GM12878 (cell line): ENCODE measurements around the gene CDCA7. TPM values are rescaled to one million over a fixed set of nuclear protein-coding genes. Genes with fewer than 3 reads are reported as not detected.

Experiments used
- ATAC-seq: fragments of 200-7000 bp; cut with Tn5 transposase; 3 replicates; pipeline ENCODE4 v1.9.1; 2020; ENCODE audit warnings: mild to moderate bottlenecking, moderate library complexity
- BruUV-seq: library from RNA; stranded (reverse); fragments of 400-500 nt; replicated peaks from 2 replicates; lab custom pipeline; 2021; lab: Mats Ljungman, UMichigan
- CTCF ChIA-PET: fragments of 300-600 bp; sonication (Branson Sonifier 250); formaldehyde crosslinking; extraction: SDS; loops from one replicate; lab custom pipeline; 2021; ENCODE audit warnings: inconsistent platforms; lab: Yijun Ruan, JAX
- POLR2A ChIA-PET: fragments of 350-600 bp; formaldehyde crosslinking; extraction: SDS; loops from one replicate; lab custom pipeline; 2021; ENCODE audit warnings: inconsistent platforms; lab: Charles Lee
- RAD21 ChIA-PET: fragments of 300-600 bp; sonication (Branson Sonifier 250); formaldehyde crosslinking; loops from one replicate; lab custom pipeline; 2023; ENCODE audit warnings: antibody characterized with exemption; ENCODE audit not compliant: unreplicated experiment; lab: Charles Lee
- SMC1A ChIA-PET: fragments of 300-600 bp; sonication (Branson Sonifier 250); formaldehyde crosslinking; loops from one replicate; lab custom pipeline; 2023; ENCODE audit not compliant: unreplicated experiment, uncharacterized antibody; lab: Charles Lee
- DNase-seq: peaks from one replicate; pipeline ENCODE4 v3.0.0-alpha.2; 2011; ENCODE audit warnings: low read depth, low spot score
- FAIRE-seq: peaks from 3 replicates; lab custom pipeline; 2011; peaks lifted over from hg19 to GRCh38; lab: Jason Lieb, UNC
- H2AFZ ChIP-seq: 2 replicates; pipeline ENCODE4 v1.6.0; 2011; ENCODE audit warnings: low read depth, low read length, control low read depth; ENCODE audit not compliant: control insufficient read depth
- H3K27ac ChIP-seq: 2 replicates; pipeline ENCODE4 v1.5.1; 2011; ENCODE audit warnings: control low read depth; ENCODE audit not compliant: control insufficient read depth, insufficient read depth
- H3K27me3 ChIP-seq, 2 experiments: replicated peaks in 1 of 2; 2 replicates each; pipeline versions ENCODE4 v1.6.0 to v1.6.1; 2011; ENCODE audit warnings: low read length in 1 of 2; ENCODE audit not compliant: control insufficient read depth in 2 of 2, insufficient read depth in 2 of 2
- H3K36me3 ChIP-seq, 2 experiments: 2 replicates each; pipeline ENCODE4 v1.5.1; 2011; ENCODE audit warnings: low read length in 1 of 2; ENCODE audit not compliant: control insufficient read depth in 2 of 2, insufficient read depth in 2 of 2
- H3K4me1 ChIP-seq: 2 replicates; pipeline ENCODE4 v1.6.1; 2011; ENCODE audit warnings: mild to moderate bottlenecking, low read length, moderate library complexity, mixed read lengths; ENCODE audit not compliant: control insufficient read depth, insufficient read depth
- H3K4me2 ChIP-seq: 2 replicates; pipeline ENCODE4 v1.6.0; 2011; ENCODE audit warnings: control low read depth; ENCODE audit not compliant: control insufficient read depth, insufficient read depth
- H3K4me3 ChIP-seq: fragments of 200-600 bp; sonication (generic); 2 replicates; pipeline ENCODE4 v1.5.1; 2016
- H3K79me2 ChIP-seq: 2 replicates; pipeline ENCODE4 v1.6.0; 2011; ENCODE audit warnings: low read length; ENCODE audit not compliant: control insufficient read depth, insufficient read depth
- H3K9ac ChIP-seq: 2 replicates; pipeline ENCODE4 v1.8.0; 2011; ENCODE audit warnings: low read length, control low read depth, mixed read lengths; ENCODE audit not compliant: control insufficient read depth, insufficient read depth
- H3K9me3 ChIP-seq: replicated peaks from 3 replicates; pipeline ENCODE4 v1.5.1; 2011; ENCODE audit warnings: mild to moderate bottlenecking, low read length; ENCODE audit not compliant: control insufficient read depth, insufficient read depth
- H4K20me1 ChIP-seq: 2 replicates; pipeline ENCODE4 v1.6.0; 2011; ENCODE audit not compliant: control insufficient read depth, insufficient read depth
- CBX5 ChIP-seq: sonication (generic); IDR thresholded peaks from 2 replicates; pipeline ENCODE4 v1.6.1; 2016; ENCODE audit warnings: low read depth, moderate library complexity, mild to moderate bottlenecking, inconsistent platforms
- CHD1 ChIP-seq: IDR thresholded peaks from 2 replicates; pipeline ENCODE4 v1.6.1; 2012; ENCODE audit warnings: low read depth, low read length, improper control_type of control experiment
- FOXM1 ChIP-seq: IDR thresholded peaks from 2 replicates; pipeline ENCODE4 v1.6.1; 2012; ENCODE audit warnings: low read depth, mild to moderate bottlenecking, inconsistent platforms, low read length, moderate library complexity
- HCFC1 ChIP-seq: fragments of 150-350 bp; IDR thresholded peaks from 2 replicates; pipeline ENCODE4 v1.6.1; 2014; ENCODE audit warnings: low read length
- IRF4 ChIP-seq: IDR thresholded peaks from 2 replicates; pipeline ENCODE4 v1.6.1; 2011; ENCODE audit warnings: low read depth, low read length
- MXI1 ChIP-seq: fragments of 150-350 bp; IDR thresholded peaks from 2 replicates; pipeline ENCODE4 v1.6.1; 2011; ENCODE audit warnings: low read depth, mild to moderate bottlenecking, inconsistent platforms, low read length, improper control_type of control experiment
- NFYA ChIP-seq: IDR thresholded peaks from 2 replicates; pipeline ENCODE4 v1.6.1; 2011; ENCODE audit warnings: low read depth, mild to moderate bottlenecking, low read length, improper control_type of control experiment, borderline replicate concordance
- NR2C2 ChIP-seq: IDR thresholded peaks from 2 replicates; pipeline ENCODE4 v1.6.1; 2011; ENCODE audit warnings: borderline replicate concordance, low read depth; ENCODE audit not compliant: control insufficient read depth, insufficient read length
- PAX5 ChIP-seq: IDR thresholded peaks from 2 replicates; pipeline ENCODE4 v1.6.1; 2011; ENCODE audit warnings: low read depth, low read length, borderline replicate concordance
- RFX5 ChIP-seq: IDR thresholded peaks from 2 replicates; pipeline ENCODE4 v1.6.1; 2011; ENCODE audit warnings: low read depth, low read length, improper control_type of control experiment
- TCF3 ChIP-seq: IDR thresholded peaks from 2 replicates; pipeline ENCODE4 v1.6.1; 2012; ENCODE audit warnings: low read depth, mild to moderate bottlenecking, low read length, borderline replicate concordance; ENCODE audit not compliant: insufficient read depth
- ZBTB33 ChIP-seq: fragments of 450-650 bp; IDR thresholded peaks from 2 replicates; pipeline ENCODE4 v1.6.1; 2017; ENCODE audit warnings: mild to moderate bottlenecking
- ZNF207 ChIP-seq: fragments of 450-650 bp; IDR thresholded peaks from 2 replicates; pipeline ENCODE4 v1.6.1; 2014; ENCODE audit warnings: antibody characterized with exemption, mild to moderate bottlenecking, borderline replicate concordance
- ZSCAN29 ChIP-seq: fragments of 450-650 bp; IDR thresholded peaks from 2 replicates; pipeline ENCODE4 v1.6.1; 2017; ENCODE audit warnings: mild to moderate bottlenecking, moderate library complexity
- WGBS: methylation state at CpG from one replicate; pipeline ENCODE4 v1.1.6; 2016; ENCODE audit warnings: low lambda C conversion rate; ENCODE audit not compliant: insufficient replicate concordance, insufficient coverage; ENCODE audit errors: missing lambda C conversion rate; 5-methylcytosine and 5-hydroxymethylcytosine counted together
- in situ Hi-C: fragments of 300-500 bp; cut with MboI; formaldehyde crosslinking; loops from 9 replicates; pipeline ENCODE4 v1.14.3; 2018; ENCODE audit warnings: mixed read lengths
- intact Hi-C: fragments of 100-400 bp; cut with micrococcal nuclease; formaldehyde crosslinking; loops from one replicate; pipeline ENCODE4 v1.14.2; 2022; ENCODE audit not compliant: unreplicated experiment
- polyA plus RNA-seq, 11 experiments: library from polyadenylated mRNA; depleted of rRNA in 4 of 11; unstranded in 6 of 11; stranded (reverse) in 5 of 11; fragments of >200 nt; fragmentation: Nextera tagmentation in 4 of 11; fragmentation: Illumina TruSeq in 1 of 11; extraction: Ambion mirVana in 4 of 11; extraction: Trizol in 1 of 11; gene quantifications; 1 replicate in 1 of 11; 2 replicates in 10 of 11; pipeline versions ENCODE4 v1.2.1 to v1.2.3, GENCODE V29; 2011 to 2016; ENCODE audit warnings: inconsistent platforms in 2 of 11, missing spikeins in 2 of 11, low read depth in 1 of 11
- total RNA-seq, 4 experiments: library from RNA; depleted of rRNA in 3 of 4; stranded (reverse); fragments of >200 nt in 3 of 4; fragmentation: Illumina TruSeq in 1 of 4; extraction: Trizol in 1 of 4; gene quantifications; 2 replicates each; pipeline versions ENCODE4 v1.2.1 to v1.2.3, GENCODE V29; 2013 to 2021
- TF ChIP-seq, protein P1 (sequence below): IDR thresholded peaks from 2 replicates; pipeline ENCODE4 v1.6.1; 2012; ENCODE audit warnings: low read depth, low read length, improper control_type of control experiment
- TF ChIP-seq, protein P2 (sequence below): fragments of 450-650 bp; IDR thresholded peaks from 2 replicates; pipeline ENCODE4 v1.6.1; 2017; ENCODE audit warnings: borderline replicate concordance
- TF ChIP-seq, protein P3 (sequence below): fragments of 450-650 bp; formaldehyde crosslinking; IDR thresholded peaks from 2 replicates; pipeline ENCODE4 v1.5.0; 2022; ENCODE audit warnings: mild to moderate bottlenecking, missing genetic modification characterization

The CDCA7 gene
- total and polyA plus RNA-seq, 10 of the 15 experiments (the other 5 are each of a cell fraction or from before 2014, with no cell fraction given), result 23.5 to 71.3 (median 40.8) TPM

DNA sequence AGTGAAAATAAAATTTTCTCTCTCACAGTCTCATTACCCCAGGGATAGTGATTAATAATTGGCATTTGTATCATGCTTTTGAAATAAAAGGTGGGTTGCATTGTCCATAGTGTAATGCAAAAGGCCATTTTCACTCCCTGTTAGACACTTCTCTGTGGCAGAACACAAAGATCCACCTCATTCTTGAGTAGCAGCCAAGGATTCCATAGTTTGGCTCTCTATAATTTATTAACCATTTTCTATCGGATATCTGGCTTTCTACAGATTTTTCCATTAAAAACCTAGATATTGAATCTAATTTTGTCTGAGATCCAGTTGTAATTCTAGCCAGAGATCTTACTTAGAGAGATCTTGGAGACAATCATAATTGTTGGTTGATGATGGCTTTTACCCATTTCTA is 39.0 kb downstream of the CDCA7 start:
- Histone ChIP-seq H4K20me1 (no peaks in the 10 kb centered on the region), H3K27me3 (no peaks in the 10 kb centered on the region), H3K4me2 (no peak overlapping the region), H3K79me2 (no peaks in the 10 kb centered on the region), H3K9ac (no peak overlapping the region), H3K9me3 (no peaks in the 10 kb centered on the region), H3K36me3 (no peaks in the 10 kb centered on the region), H3K27ac (no peak overlapping the region), H2AFZ (no peak overlapping the region), H3K4me3 (no peak overlapping the region), H3K4me1 (no peaks in the 10 kb centered on the region)
- ChIA-PET CTCF (no interaction called here), POLR2A (no interaction called here), RAD21 (no interaction called here), SMC1A (no interaction called here)
- FAIRE-seq (no peak), DNase-seq (no peak), ATAC-seq (no peak)
- TF ChIP-seq HCFC1 (no peak), MXI1 (no peak), ZSCAN29 (no peak), PAX5 (no peak), ZNF207 (no peak), IRF4 (no peak), CBX5 (no peak), FOXM1 (no peak), RFX5 (no peak), NR2C2 (no peak), CHD1 (no peak), ZBTB33 (no peak), NFYA (no peak), TCF3 (no peak)
- TF ChIP-seq, protein P1, sequence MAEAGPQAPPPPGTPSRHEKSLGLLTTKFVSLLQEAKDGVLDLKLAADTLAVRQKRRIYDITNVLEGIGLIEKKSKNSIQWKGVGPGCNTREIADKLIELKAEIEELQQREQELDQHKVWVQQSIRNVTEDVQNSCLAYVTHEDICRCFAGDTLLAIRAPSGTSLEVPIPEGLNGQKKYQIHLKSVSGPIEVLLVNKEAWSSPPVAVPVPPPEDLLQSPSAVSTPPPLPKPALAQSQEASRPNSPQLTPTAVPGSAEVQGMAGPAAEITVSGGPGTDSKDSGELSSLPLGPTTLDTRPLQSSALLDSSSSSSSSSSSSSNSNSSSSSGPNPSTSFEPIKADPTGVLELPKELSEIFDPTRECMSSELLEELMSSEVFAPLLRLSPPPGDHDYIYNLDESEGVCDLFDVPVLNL, result no peak
- TF ChIP-seq, protein P2, sequence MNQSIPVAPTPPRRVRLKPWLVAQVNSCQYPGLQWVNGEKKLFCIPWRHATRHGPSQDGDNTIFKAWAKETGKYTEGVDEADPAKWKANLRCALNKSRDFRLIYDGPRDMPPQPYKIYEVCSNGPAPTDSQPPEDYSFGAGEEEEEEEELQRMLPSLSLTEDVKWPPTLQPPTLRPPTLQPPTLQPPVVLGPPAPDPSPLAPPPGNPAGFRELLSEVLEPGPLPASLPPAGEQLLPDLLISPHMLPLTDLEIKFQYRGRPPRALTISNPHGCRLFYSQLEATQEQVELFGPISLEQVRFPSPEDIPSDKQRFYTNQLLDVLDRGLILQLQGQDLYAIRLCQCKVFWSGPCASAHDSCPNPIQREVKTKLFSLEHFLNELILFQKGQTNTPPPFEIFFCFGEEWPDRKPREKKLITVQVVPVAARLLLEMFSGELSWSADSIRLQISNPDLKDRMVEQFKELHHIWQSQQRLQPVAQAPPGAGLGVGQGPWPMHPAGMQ, result no peak
- TF ChIP-seq, protein P3, sequence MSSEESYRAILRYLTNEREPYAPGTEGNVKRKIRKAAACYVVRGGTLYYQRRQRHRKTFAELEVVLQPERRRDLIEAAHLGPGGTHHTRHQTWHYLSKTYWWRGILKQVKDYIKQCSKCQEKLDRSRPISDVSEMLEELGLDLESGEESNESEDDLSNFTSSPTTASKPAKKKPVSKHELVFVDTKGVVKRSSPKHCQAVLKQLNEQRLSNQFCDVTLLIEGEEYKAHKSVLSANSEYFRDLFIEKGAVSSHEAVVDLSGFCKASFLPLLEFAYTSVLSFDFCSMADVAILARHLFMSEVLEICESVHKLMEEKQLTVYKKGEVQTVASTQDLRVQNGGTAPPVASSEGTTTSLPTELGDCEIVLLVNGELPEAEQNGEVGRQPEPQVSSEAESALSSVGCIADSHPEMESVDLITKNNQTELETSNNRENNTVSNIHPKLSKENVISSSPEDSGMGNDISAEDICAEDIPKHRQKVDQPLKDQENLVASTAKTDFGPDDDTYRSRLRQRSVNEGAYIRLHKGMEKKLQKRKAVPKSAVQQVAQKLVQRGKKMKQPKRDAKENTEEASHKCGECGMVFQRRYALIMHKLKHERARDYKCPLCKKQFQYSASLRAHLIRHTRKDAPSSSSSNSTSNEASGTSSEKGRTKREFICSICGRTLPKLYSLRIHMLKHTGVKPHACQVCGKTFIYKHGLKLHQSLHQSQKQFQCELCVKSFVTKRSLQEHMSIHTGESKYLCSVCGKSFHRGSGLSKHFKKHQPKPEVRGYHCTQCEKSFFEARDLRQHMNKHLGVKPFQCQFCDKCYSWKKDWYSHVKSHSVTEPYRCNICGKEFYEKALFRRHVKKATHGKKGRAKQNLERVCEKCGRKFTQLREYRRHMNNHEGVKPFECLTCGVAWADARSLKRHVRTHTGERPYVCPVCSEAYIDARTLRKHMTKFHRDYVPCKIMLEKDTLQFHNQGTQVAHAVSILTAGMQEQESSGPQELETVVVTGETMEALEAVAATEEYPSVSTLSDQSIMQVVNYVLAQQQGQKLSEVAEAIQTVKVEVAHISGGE (CRISPR knock-in tag), result no peak
- in situ Hi-C loops, result no loop called here
- intact Hi-C loops, result loop anchor here (10.0 kb wide), 1 partner anchor 369 kb away; no protein-coding TSS in a partner anchor
- 85% methylated on average over 1 of the region's 1 CpG for WGBS
- no TSS peak for BruUV-seq
